COLO668 (cell line): ENCODE results near the gene ACYP1.
A peak's percentile ranks its signal among the peaks of the same experiment; 100 is the strongest.
"Not testable (repeated sequence)": the region's sequence is repeated elsewhere in the genome, so short reads cannot be mapped to it uniquely, and the experiment has no call there.

Experiments used
- DNase-seq: peaks from one replicate; lab custom pipeline; 2025; ENCODE audit not compliant: unreplicated experiment; lab: John Stamatoyannopoulos, UW

ACYP1 gene

DNA sequence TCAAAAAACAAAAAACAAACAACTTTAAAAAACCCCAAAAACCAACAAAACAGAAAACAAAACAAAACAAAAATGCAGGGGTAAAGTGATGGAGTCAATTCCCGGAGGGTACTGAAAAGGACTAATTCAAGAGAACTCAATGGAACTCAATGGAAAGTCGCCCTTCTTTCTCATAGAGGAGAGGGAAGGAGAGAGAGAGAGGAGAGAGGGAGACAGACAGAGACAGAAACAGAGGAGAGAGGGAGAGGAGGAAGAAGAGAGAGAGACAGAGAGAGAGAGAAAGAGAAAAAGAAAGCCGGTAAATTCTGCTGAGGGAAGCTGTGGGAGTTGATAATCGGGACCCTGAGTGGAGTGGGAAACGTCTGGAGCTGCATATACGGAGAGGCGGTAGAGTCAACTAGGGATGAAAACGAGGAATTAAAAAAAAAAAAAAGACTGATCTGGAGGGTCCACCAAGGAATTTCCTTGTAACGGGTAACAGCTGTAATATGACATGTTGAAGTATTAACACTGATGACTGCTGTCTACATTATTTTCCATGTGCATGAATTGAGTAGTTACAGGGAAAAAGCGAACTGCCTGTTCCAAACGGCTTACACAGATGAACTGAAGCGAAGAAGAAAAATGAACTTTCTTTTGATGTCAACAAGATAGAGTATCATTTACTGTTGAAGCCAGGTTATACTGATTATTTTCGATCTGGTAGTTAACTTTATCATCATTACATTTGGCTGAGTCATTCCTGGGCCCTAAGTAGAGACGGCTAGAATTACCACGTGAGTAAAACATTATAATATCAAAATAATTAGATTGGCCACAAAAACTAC, 4.7 kb upstream of the ACYP1 start:
- peak; percentile 16 for DNase-seq

DNA sequence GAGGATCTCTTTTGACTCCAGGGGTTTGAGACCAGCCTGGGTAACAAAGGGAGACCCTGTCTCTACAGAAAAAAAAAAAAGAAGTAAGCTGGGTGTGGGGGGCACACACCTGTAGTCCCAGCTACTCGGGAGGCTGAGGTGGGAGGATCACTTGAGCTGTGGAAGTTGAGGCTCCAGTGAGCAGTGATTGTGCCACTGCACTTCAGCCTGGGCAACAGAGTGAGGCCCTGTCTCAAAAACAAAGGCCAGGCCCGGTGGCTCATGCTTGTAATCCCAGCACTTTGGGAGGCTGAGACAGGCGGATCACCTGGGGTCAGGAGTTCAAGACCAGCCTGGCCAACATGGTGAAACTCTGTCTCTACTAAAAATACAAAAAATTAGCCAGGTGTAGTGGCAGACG, 3.9 kb upstream of the ACYP1 start:
- DNase-seq: not testable (repeated sequence)

DNA sequence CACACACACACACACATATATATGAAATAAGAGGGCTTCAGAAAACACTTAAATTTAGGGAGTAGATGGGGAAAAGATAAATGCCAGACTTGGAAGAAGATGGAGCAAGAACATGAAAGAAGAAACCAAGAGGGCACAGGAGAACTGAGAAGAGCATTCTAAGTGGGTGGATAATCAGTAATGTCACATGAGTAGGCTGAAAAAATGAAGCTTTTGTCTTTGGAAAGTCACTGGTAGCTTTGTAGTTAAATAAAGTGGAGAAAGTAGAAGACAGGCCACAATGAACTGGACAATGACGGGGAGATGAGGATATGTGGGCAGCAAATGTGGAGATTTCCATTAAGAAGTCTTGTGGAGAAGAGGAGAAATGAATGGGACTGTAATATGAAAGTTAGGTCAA, 3.4 kb upstream of the ACYP1 start:
- no peak for DNase-seq

DNA sequence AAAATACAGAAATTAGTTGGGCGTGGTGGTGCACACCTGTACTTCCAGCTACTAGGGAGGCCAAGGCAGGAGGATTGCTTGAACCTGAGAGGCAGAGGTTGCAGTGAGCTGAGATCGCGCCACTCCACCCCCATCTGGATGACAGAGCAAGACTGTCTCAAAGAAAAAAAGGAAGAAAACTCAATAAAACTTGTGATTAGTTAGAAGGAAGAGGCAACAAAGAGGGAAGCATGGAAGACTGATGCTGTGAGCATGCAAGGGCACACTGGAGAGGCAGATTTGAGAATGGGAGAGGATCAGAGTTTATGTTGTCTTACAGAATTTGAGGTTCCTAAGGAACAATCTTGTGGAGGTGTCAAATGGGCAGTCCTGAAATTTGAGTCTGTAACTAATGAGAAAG, 2.9 kb upstream of the ACYP1 start:
- DNase-seq: no peak

DNA sequence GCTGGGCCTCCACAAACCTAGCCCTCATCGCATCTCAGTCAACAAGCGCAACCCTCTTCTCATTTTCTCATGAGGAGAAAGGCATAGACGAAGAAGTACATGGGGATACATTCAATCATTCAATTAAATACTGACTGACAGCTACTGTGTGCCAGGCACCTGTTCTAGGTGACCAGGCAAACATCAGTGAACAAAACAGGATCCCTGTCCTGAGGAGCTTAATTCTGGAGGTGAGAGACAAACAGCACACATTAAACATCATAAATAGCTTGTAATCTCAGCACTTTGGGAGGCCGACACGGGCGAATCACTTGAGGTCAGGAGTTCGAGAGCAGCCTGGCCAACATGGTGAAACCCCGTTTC, 362 bp upstream of the ACYP1 start:
- no peak for DNase-seq

DNA sequence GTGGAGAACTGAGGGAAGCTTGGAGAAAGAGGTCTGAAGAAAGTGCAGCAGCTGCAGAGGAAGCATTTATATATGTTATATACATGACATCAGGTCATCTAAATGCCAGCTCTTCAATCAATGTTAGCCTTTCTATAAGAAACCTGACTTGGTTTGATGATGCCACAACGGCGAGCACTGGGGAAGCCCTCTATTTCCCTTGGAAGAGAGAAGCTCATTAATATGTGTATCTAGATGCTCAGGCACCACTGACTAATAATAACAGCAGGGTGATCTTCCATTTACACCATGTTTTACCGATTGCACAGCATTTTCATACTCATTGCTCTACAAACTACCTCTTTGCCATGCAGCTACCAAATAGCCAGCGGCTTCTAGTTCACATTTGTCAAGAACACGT, 811 bp downstream of the ACYP1 start:
- DNase-seq: no peak

DNA sequence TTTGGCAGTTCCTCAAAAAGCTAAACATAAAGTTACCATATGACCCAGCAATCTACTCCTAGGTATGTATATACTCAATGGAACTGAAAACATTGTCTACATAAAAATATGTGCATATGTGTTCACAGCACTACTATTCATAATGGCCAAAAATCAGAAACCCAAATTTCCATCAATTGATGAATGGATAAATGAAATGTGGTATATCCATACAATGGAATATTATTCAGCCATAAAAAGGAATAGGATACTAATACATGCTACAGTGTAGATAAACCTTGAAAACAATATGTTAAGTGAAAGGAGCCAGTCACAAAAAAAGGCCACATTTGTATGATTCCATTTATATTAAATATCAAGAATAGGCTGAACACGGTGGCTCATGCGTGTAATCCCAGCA, 3.4 kb downstream of the ACYP1 start:
- DNase-seq: no peak

DNA sequence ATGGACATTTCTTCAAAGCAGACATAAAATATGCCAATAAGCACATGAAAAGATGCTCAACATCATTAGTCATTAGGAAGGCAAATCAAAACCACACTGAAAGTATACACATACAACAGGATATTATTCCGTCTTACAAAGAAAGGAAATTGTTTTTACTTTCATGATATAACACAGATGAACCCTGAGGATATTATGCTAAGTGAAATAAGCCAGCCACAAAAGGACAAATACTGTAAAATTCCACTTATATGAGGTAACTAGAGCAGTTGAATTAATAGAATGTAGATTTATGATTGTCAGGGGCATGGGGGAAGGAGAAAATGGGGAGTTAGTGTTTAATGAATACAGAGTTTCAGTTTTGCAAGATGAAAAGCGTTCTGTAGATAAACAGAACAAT, 4.2 kb downstream of the ACYP1 start:
- no peak for DNase-seq

DNA sequence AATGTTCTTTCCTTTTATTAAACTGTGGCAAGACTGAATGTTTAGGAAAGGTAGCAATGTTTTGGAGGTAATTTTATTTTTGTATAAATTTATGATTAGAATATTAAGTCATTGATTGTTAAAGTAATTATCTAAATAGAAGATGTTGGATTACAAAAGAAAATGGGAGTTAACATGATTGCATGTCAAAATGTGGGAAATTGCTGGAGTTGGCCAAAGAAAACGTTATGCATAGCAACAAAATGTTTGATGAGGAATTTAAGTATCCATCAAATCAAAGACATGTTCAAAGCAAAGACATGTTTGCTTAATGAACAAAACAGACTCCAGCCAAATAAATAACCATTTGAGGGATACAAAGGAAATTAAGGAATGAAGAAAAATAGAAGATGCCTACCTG, 9.4 kb downstream of the ACYP1 start:
- DNase-seq: no peak

DNA sequence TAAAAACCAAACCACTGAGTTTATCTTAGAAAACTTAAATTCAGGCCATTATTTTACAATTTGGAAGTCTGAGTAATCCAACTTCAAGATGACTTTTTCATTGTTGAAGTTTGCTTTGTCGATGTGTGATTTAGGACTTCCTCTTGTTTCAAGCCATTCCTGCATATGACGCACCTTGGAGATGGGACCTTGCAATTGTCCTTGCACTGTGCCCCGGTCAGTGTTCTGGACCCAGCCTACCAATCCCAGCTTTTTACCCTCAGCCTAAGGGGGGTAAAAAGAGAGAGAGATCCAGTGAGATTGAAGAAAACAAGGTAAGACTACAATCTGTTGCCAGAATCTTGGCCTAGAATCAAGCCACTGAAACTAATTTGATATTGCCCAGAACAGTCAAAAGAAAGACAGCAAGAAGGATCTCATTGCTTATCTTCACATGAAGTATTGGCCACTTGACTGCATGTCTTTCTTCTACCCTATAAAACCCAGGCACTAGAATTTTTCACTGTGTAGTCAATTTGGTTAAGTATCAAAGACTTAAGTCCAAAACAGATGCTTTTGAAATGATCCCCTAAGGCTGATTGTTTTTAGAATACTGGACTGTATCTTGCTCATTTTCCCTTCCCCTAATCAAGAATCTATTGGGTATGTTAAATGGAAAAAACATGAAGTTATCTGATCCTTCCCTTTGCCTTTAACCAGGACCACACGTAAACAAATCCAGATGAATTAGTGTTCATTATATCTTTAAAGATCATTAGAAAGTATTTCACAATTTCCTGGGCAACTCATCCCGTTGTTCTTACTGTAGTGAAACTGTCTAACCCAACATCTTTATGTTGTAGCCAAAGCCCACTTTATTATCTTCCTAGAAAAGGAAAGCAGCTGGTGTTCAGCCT, 10.2 kb downstream of the ACYP1 start:
- no peak for DNase-seq

DNA sequence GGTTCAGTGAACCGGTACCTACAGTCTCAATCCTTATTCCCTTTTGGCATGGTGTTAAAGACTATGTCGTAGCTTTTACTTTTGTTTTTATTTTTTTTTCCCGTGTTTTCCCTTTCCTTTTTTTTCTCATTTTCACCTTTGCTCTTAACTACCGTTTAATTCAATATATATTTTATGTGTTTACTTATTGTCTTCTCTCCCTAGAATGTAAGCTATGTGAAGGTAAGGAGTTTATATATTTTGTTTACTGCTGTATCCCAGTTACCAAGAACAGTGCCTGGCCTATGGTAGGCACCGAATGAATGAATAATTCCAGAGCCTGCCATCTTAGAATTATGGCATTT, 12.3 kb downstream of the ACYP1 start:
- no peak for DNase-seq

DNA sequence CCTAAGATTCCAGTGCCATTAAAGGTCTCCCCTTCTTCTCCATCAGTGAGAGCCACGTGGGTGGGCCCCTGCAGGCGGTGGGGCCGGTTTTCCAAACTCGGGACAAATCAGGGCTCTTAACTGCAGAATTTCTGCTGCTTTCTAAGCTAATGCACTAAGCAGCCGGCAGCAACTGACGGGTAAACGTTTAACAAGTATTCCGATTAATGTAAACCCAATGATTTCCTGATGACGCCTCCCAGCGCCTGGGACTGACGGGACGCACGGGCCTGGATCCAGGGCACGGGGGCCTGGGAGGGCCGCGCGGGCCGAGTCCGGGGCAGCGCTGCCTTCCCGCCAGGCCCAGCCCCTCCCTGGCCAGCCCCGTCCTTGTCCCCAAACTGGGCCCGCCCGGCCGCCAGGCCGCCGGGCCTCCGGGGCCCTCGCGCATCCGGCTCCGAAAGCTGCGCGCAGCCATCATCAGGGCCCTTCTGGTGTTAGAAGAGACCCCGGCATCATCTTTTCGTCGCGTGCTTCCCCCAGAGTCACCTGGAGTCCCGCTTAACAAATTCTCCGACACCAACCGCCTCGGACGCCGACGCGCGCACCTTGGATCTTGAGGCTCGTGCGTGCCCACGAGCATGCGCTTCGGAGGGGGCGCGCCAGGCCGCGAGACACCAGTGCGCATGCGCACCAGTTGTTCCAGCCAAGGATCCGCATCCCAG, 12.8 kb downstream of the ACYP1 start, which contains the start of gene MLH3:
Gene MLH3 (minus strand): TSS at position 616 of the 704 bp plus-strand sequence. CDS start 1,812 bp downstream, outside the sequence.
- peak; percentile 95 for DNase-seq

DNA sequence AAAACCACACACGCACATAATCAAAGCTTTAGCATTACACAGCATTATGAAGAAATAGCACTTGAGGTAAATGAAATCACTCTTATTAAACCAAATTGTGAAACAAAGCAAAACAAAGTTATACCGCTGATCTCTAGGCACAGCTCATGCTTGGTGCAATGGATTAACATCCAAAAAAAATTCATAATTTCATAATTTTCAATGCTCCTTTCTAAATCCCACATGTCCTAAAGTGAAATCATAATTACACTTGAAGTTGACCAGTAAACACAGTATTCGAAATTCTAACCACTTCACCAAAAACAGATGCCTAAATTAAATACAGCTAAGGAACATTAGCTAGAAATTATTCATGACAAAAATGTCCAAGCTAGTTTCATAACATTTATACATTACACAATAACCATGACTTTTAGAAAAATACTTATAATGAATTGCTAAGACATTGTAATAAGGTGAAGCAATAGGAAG, 14.1 kb downstream of the ACYP1 start:
- DNase-seq: no peak

DNA sequence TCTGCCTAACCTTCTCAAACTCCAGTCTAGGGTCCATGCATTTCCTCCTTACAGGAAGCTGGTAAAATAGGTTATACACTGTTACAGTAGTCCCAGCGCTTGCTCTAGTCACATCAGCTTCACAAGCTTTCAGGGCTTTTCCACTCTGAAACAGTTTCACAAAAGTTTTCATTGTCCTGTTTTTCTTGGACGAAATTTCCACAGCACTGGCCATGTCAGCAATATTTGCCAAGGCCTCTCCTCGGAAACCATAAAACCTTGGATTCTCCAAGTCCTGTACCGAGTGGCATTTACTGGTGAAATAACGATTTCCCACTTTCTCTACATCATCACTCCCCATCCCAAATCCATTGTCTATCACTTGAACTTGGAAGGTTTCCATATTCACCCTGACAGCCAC, 14.7 kb downstream of the ACYP1 start:
- DNase-seq: no peak

DNA sequence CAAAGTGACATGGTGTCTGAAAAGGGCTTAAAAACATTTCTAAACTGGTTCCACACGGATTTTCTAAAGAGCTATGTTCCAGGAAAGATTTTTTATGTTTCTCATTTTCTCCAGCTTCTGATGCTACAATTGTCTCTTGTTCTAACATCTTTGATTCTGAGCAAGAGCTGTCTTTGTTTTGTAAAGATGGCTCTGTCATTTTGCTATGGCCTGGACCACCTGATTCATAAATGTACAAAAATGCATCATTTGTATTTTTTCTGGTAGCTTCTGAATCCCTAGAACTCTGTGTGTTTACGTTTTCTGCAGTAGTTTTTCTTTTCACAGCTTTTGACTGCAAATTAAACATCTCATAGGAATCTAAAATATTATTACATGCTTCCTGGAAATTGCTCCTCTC, 15.7 kb downstream of the ACYP1 start:
- DNase-seq: no peak

DNA sequence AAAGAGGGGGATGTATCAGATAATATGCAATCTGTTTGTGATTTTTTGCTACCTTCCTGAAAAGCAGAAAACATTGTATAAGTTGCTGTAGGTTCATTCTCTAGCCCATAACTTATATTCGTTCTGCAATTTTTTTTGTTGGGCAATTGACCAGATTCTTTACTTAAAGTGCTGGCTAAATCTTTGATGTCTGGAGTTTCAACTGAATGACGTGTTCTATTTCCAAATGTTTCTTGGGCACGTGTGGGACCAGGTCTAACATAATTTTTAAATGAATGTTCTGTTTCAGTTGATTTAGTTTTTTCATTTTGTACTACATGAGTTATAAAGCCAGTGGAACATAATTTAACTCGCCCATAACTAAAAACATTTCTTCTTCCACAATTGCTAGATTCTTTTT, 16.3 kb downstream of the ACYP1 start:
- no peak for DNase-seq

DNA sequence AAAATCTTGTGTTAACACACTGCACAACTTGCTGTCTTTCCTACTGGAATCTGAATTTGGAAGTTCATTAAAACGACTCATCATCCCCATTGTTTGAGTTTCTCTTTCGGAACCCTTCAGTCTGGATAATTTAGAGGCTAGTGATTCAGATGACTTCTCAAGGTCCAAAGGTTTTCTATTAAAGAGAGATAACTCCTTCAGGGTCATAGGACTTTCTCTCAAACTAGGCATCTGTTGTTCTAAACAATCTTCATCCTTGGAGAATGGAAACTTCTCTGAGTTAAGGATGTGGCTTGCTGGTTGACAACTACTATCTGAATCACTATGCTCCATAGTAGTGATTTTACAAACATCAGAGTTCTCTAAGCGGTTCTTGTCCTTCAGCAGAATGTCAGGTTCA, 16.9 kb downstream of the ACYP1 start:
- no peak for DNase-seq

DNA sequence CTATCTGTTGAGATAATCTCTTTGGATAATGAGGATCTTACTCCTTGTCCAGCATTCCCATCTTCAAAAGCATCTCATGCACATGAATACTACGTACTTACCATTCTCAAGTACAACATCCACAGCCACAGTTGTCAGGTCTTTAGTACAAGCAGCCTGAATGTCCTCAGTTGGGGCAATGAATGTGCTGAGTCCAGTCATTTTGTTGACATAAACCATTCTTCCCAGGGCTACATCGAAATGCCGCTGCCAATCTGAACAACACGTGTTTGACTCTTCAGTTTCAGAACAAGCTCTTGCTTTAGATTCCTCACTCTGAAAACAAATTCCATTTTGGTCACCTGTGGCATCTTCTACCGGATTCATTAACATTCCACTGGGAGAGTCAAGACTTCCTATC, 17.5 kb downstream of the ACYP1 start:
- DNase-seq: no peak

DNA sequence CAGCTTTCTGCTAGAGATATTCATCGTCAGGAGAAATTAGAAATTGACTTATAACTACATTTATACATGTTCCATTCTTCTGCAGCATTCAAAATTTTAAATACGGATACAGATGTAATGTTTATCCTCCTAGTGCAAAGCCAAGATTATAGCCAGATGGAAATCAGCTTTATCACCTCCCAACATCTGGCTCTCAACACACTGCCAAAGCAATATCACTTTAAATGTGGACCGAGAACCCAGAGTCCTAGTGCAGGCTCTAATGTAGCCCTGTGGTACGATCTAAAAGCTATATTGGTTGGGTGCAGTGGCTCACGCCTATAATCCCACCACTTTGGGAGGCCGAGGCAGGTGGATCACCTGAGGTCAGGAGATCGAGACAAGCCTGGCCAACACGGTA, 19.1 kb downstream of the ACYP1 start:
- no peak for DNase-seq

DNA sequence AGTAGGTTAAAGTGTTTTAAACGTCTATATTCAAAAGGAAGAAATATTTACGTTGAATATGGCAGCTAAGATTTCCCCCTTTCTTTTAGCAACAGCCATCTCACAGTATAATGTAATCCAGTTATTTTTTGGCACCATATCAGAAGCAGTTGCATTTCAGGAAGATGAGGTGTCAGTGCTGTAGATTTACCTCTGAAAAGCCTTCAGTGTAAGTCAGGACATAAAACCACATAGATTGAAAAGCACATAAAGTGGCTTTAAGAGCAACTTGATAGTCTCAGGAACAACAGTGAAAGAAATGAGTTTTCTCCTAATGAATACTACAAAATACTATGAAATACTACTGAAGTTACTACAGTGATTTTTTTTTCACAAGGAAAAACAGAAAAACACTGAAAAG, 19.5 kb downstream of the ACYP1 start:
- no peak for DNase-seq

DNA sequence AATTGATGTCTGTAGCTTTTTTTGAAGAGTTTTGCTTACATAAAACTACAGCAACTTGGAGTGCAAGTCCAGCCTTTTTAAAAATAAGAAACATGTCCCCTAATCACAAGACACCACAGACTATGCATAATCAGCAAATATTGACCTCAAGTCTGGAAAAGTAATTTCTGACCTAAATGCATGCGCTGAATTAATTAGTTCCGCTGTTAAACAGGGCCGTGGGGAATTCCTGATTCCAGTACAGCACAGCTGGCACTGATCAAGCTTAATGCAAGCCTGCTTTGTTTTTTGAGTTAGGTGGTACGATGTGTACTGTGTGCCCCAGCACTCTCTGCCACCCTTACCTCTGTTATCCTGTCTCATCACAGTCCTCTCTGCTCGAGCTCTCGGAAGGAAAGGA, 21.8 kb downstream of the ACYP1 start:
- DNase-seq: no peak

DNA sequence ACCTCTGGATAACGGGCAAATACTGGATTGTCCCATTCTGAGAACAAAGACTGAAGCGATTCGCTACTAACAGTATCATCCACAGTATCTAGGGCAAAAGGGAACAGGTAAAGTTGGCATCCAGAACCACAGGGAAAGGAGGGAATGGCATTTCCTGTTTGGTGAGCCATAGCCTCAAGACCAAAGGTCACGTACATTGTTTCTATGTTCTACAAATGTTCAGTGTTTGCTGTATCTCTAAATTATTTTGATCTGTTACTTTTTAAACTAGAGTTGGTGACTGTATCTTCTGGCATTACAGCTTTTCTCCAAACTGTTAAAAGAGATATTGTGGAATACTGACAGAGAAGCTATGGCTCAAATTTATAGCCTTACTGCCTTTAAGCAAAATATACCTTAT, 22.2 kb downstream of the ACYP1 start:
- DNase-seq: no peak
